IMR-90 (cell line): ENCODE measurements around the gene SLC25A11. TPM values are rescaled to one million over a fixed set of nuclear protein-coding genes. Genes with fewer than 3 reads are reported as not detected.

Source experiments
- ATAC-seq: fragments of 200-7000 bp; cut with Tn5 transposase; 2 replicates; pipeline ENCODE4 v1.9.1; 2020; ENCODE audit warnings: low read depth, mild to moderate bottlenecking, moderate library complexity
- BruUV-seq: library from RNA; stranded (reverse); fragments of 400-500 nt; replicated peaks from 2 replicates; lab custom pipeline; 2021; lab: Mats Ljungman, UMichigan
- CTCF ChIA-PET: fragments of 300-600 bp; formaldehyde crosslinking; extraction: SDS; loops from one replicate; lab custom pipeline; 2021; ENCODE audit warnings: antibody characterized with exemption; lab: Yijun Ruan, JAX
- POLR2A ChIA-PET: fragments of 300-600 bp; sonication (Branson Sonifier 250); formaldehyde crosslinking; loops from one replicate; lab custom pipeline; 2022; ENCODE audit warnings: antibody characterized with exemption; ENCODE audit not compliant: unreplicated experiment; lab: Charles Lee
- DNase-seq: peaks from one replicate; pipeline ENCODE4 v3.0.0; 2013
- H2AFZ ChIP-seq: replicated peaks from 2 replicates; pipeline ENCODE3; 2013; ENCODE audit warnings: low read length, mild to moderate bottlenecking; ENCODE audit not compliant: poor library complexity
- H2AK5ac ChIP-seq: 2 replicates; pipeline ENCODE4 v1.6.1; 2013; ENCODE audit warnings: low read depth, low read length, inconsistent platforms
- H2AK9ac ChIP-seq: replicated peaks from 2 replicates; pipeline ENCODE3; 2013; ENCODE audit warnings: mild to moderate bottlenecking, low read depth, low read length, moderate library complexity; ENCODE audit not compliant: poor library complexity
- H2BK120ac ChIP-seq: 2 replicates; pipeline ENCODE4 v1.6.1; 2013; ENCODE audit warnings: low read depth, low read length, inconsistent platforms
- H2BK15ac ChIP-seq: 3 replicates; pipeline ENCODE4 v1.6.1; 2013; ENCODE audit warnings: low read depth, low read length, inconsistent platforms
- H2BK20ac ChIP-seq: 2 replicates; pipeline ENCODE4 v1.6.1; 2013; ENCODE audit warnings: low read depth, mild to moderate bottlenecking, inconsistent platforms, low read length, moderate library complexity
- H2BK5ac ChIP-seq: 2 replicates; pipeline ENCODE4 v1.6.1; 2013; ENCODE audit warnings: mild to moderate bottlenecking, low read depth, low read length, inconsistent platforms; ENCODE audit not compliant: poor library complexity, severe bottlenecking
- H3K14ac ChIP-seq: replicated peaks from 2 replicates; pipeline ENCODE4 v1.6.1; 2013; ENCODE audit warnings: low read depth, low read length, inconsistent platforms
- H3K18ac ChIP-seq: 2 replicates; pipeline ENCODE4 v1.6.1; 2013; ENCODE audit warnings: low read depth, low read length, control low read depth
- H3K23ac ChIP-seq: 2 replicates; pipeline ENCODE4 v1.6.1; 2013; ENCODE audit warnings: low read depth, low read length, inconsistent platforms
- H3K27ac ChIP-seq: 2 replicates; pipeline ENCODE4 v1.5.1; 2013; ENCODE audit warnings: mild to moderate bottlenecking, control low read depth, low read length; ENCODE audit not compliant: insufficient read depth
- H3K27me3 ChIP-seq: 2 replicates; pipeline ENCODE4 v1.6.1; 2013; ENCODE audit warnings: low read length; ENCODE audit not compliant: control insufficient read depth, insufficient read depth
- H3K36me3 ChIP-seq: 2 replicates; pipeline ENCODE4 v1.6.1; 2013; ENCODE audit warnings: low read length, mixed read lengths; ENCODE audit not compliant: control insufficient read depth, insufficient read depth
- H3K4ac ChIP-seq: 2 replicates; pipeline ENCODE4 v1.6.1; 2013; ENCODE audit warnings: low read depth, low read length, inconsistent platforms
- H3K4me1 ChIP-seq: 2 replicates; pipeline ENCODE4 v1.6.1; 2013; ENCODE audit warnings: low read length, mixed read lengths; ENCODE audit not compliant: control insufficient read depth, insufficient read depth
- H3K4me2 ChIP-seq: 2 replicates; pipeline ENCODE4 v1.6.1; 2013; ENCODE audit warnings: low read depth, mild to moderate bottlenecking, control low read depth, low read length, moderate library complexity
- H3K4me3 ChIP-seq: 2 replicates; pipeline ENCODE4 v1.5.1; 2013; ENCODE audit warnings: low read depth, mild to moderate bottlenecking, control low read depth, low read length, moderate library complexity; ENCODE audit not compliant: insufficient read depth
- H3K56ac ChIP-seq: 2 replicates; pipeline ENCODE4 v1.6.1; 2013; ENCODE audit warnings: low read length, inconsistent platforms; ENCODE audit not compliant: insufficient read depth; ENCODE audit errors: extremely low read depth
- H3K79me1 ChIP-seq, 2 experiments: 2 replicates each; pipeline ENCODE4 v1.6.1; 2013; ENCODE audit warnings: low read length in 2 of 2, inconsistent platforms in 1 of 2, low read depth in 1 of 2
- H3K9ac ChIP-seq: 2 replicates; pipeline ENCODE4 v1.6.1; 2013; ENCODE audit warnings: low read depth, low read length, control low read depth
- H3K9me1 ChIP-seq: 2 replicates; pipeline ENCODE4 v1.6.1; 2013; ENCODE audit warnings: low read length, inconsistent platforms; ENCODE audit not compliant: insufficient read depth
- H3K9me3 ChIP-seq: 2 replicates; pipeline ENCODE4 v1.6.1; 2013; ENCODE audit warnings: low read length; ENCODE audit not compliant: control insufficient read depth, insufficient read depth
- H4K20me1 ChIP-seq: 2 replicates; pipeline ENCODE4 v1.6.1; 2013; ENCODE audit warnings: low read length, inconsistent platforms; ENCODE audit not compliant: insufficient read depth
- H4K5ac ChIP-seq: 2 replicates; pipeline ENCODE4 v1.6.1; 2013; ENCODE audit warnings: mild to moderate bottlenecking, low read depth, low read length, control low read depth
- H4K8ac ChIP-seq, 2 experiments: 2 replicates each; pipeline ENCODE4 v1.6.1; 2013; ENCODE audit warnings: low read depth in 2 of 2, low read length in 2 of 2, control low read depth in 1 of 2, inconsistent platforms in 1 of 2
- H4K91ac ChIP-seq: 2 replicates; pipeline ENCODE4 v1.6.1; 2013; ENCODE audit warnings: low read depth, low read length, inconsistent platforms; ENCODE audit not compliant: insufficient read depth
- BHLHE40 ChIP-seq: fragments of 150-350 bp; IDR thresholded peaks from 2 replicates; pipeline ENCODE4 v1.6.1; 2016; ENCODE audit warnings: mild to moderate bottlenecking, low read depth, low read length
- CHD1 ChIP-seq: IDR thresholded peaks from 2 replicates; pipeline ENCODE4 v1.6.1; 2012; ENCODE audit warnings: low read depth, low read length, improper control_type of control experiment
- CTCF ChIP-seq: conservative IDR thresholded peaks from 2 replicates; pipeline ENCODE4 v1.5.1; 2012; ENCODE audit warnings: mild to moderate bottlenecking, low read depth, low read length, improper control_type of control experiment
- ELK1 ChIP-seq: fragments of 150-350 bp; IDR thresholded peaks from 2 replicates; pipeline ENCODE4 v1.6.1; 2016; ENCODE audit warnings: low read depth, mild to moderate bottlenecking, low read length, moderate library complexity, borderline replicate concordance
- FOS ChIP-seq: fragments of 150-350 bp; IDR thresholded peaks from 2 replicates; pipeline ENCODE4 v1.6.1; 2016; ENCODE audit warnings: low read depth, low read length
- MAFK ChIP-seq: IDR thresholded peaks from 2 replicates; pipeline ENCODE4 v1.6.1; 2012; ENCODE audit warnings: low read depth, low read length, improper control_type of control experiment
- MAZ ChIP-seq: IDR thresholded peaks from 2 replicates; pipeline ENCODE4 v1.6.1; 2012; ENCODE audit warnings: low read depth, mild to moderate bottlenecking, low read length, improper control_type of control experiment, moderate library complexity, borderline replicate concordance
- MXI1 ChIP-seq: IDR thresholded peaks from 2 replicates; pipeline ENCODE4 v1.6.1; 2012; ENCODE audit warnings: low read depth, mild to moderate bottlenecking, low read length, moderate library complexity, borderline replicate concordance
- NFE2L2 ChIP-seq: fragments of 150-350 bp; IDR thresholded peaks from 2 replicates; pipeline ENCODE4 v1.6.1; 2016; ENCODE audit warnings: low read depth, mild to moderate bottlenecking, low read length
- POLR2A ChIP-seq: IDR thresholded peaks from 2 replicates; pipeline ENCODE4 v1.6.1; 2012; ENCODE audit warnings: mild to moderate bottlenecking, low read depth, low read length
- RCOR1 ChIP-seq: IDR thresholded peaks from 2 replicates; pipeline ENCODE4 v1.6.1; 2012; ENCODE audit warnings: mild to moderate bottlenecking, low read length, improper control_type of control experiment; ENCODE audit not compliant: insufficient replicate concordance
- RFX5 ChIP-seq: IDR thresholded peaks from 2 replicates; pipeline ENCODE4 v1.8.0; 2012; ENCODE audit warnings: low read depth, mild to moderate bottlenecking, low read length, moderate library complexity
- SMC3 ChIP-seq: fragments of 150-350 bp; IDR thresholded peaks from 2 replicates; pipeline ENCODE4 v1.6.1; 2016; ENCODE audit warnings: low read depth, mild to moderate bottlenecking, antibody characterized with exemption, low read length, moderate library complexity
- USF2 ChIP-seq: fragments of 150-350 bp; IDR thresholded peaks from 2 replicates; pipeline ENCODE4 v1.6.1; 2017; ENCODE audit warnings: mild to moderate bottlenecking, antibody characterized with exemption, low read length, low read depth
- WGBS, 2 experiments: methylation state at CpG; one replicate each; pipeline versions ENCODE4 v1.1.5 to v1.1.7; 2013; ENCODE audit warnings: missing lambda C conversion rate in 2 of 2; ENCODE audit not compliant: insufficient read length in 1 of 2; ENCODE audit errors: extremely low coverage in 2 of 2; 5-methylcytosine and 5-hydroxymethylcytosine counted together
- dilution Hi-C: fragments of 300-500 bp; cut with HindIII; formaldehyde crosslinking; loops from one replicate; pipeline ENCODE4 v1.14.3; 2018; ENCODE audit warnings: low sequenced_read_pairs; ENCODE audit not compliant: unreplicated experiment
- in situ Hi-C: fragments of 300-500 bp; cut with MboI; formaldehyde crosslinking; loops from 3 replicates; pipeline ENCODE4 v1.14.3; 2019; ENCODE audit warnings: low sequenced_read_pairs, inconsistent platforms, mixed read lengths
- intact Hi-C: fragments of 100-400 bp; cut with micrococcal nuclease; formaldehyde crosslinking; loops from 2 replicates; pipeline ENCODE4 v1.10.0; 2022
- polyA plus RNA-seq, 3 experiments: library from polyadenylated mRNA; depleted of rRNA; stranded (reverse); fragments of >200 nt; gene quantifications; 2 replicates each; pipeline ENCODE4 v1.2.3, GENCODE V29; 2012; ENCODE audit warnings: low replicate concordance in 1 of 3
- total RNA-seq: library from RNA; depleted of rRNA; stranded (reverse); fragments of >200 nt; gene quantifications from 2 replicates; pipeline ENCODE4 v1.2.3, GENCODE V29; 2012

SLC25A11 gene
- total and polyA plus RNA-seq, 2 of the 4 experiments (the other 2 are of a cell fraction), result 35.0 to 62.2 TPM

- Histone ChIP-seq H3K18ac (no peak overlapping the region), H3K9me1 (peaks cover 17% of the 10 kb centered on the region), H3K79me1 (peaks cover 17 to 37% of the 10 kb centered on the region in 2 experiments; a peak in 3 of 4 replicates), H2AK5ac (no peak overlapping the region), H2BK15ac (no peak overlapping the region), H2AK9ac (no peak overlapping the region), H3K4me2 (no peak overlapping the region), H2BK5ac (no peak overlapping the region), H3K9ac (no peak overlapping the region), H3K56ac (no peak overlapping the region), H3K4me1 (peaks cover 14% of the 10 kb centered on the region), H3K27ac (no peak overlapping the region), H4K8ac (no peak overlapping the region), H3K4me3 (no peak overlapping the region), H2BK20ac (no peak overlapping the region), H3K4ac (no peak overlapping the region), H2BK120ac (no peak overlapping the region), H4K91ac (no peak overlapping the region), H4K20me1 (peaks cover 13% of the 10 kb centered on the region; the same call in 1 of the 2 replicates), H3K27me3 (no peaks in the 10 kb centered on the region), H3K14ac (no peak overlapping the region), H3K9me3 (no peaks in the 10 kb centered on the region), H3K36me3 (peaks cover 22% of the 10 kb centered on the region), H4K5ac (no peak overlapping the region), H3K23ac (no peak overlapping the region), H2AFZ (no peak overlapping the region)
- intact Hi-C loops, result no loop called here
- no TSS peak for BruUV-seq
- ChIA-PET CTCF (no interaction called here), POLR2A (no interaction called here)
- no peak for DNase-seq
- ATAC-seq, result no peak
- in situ Hi-C loops, result no loop called here
- TF ChIP-seq RCOR1 (no peak), ELK1 (no peak), POLR2A (no peak), USF2 (no peak), SMC3 (no peak), MAZ (no peak), MXI1 (no peak), RFX5 (no peak), MAFK (no peak), CTCF (no peak), FOS (no peak), BHLHE40 (no peak), CHD1 (no peak), NFE2L2 (no peak)
- WGBS, 2 experiments, result 90% methylated on average over 2 of the region's 16 CpGs; no CpG with 5 or more reads in 1 of the 2 experiments
- dilution Hi-C loops, result no loop called here
Observed at GRCh38 chr17:4937553-4937952, 2.3 kb downstream of the SLC25A11 start.
